ENCODE results near the gene DOCK8. TPM values are rescaled to one million over a fixed set of nuclear protein-coding genes. Genes with fewer than 3 reads are reported as not detected.
A peak's percentile ranks its signal among the peaks of the same experiment; 100 is the strongest.

DOCK8 gene
- total RNA-seq, 1 donor from 2014 or later = 0.54 TPM

GRCh38 chr9:219670-220365, 5.2 kb downstream of the DOCK8 start:
- peaks cover 25% of the 10 kb centered on the region for H3F3A ChIP-seq (ENCODE audit: low read depth)
- DNase-seq (ENCODE audit: low spot score) = no peak
- H3K4me3 ChIP-seq = no peak overlapping the region
- TF ChIP-seq CTCF (IDR thresholded peaks at IDR 0.05) = no peak
- no peak for TF ChIP-seq EZH2 (IDR thresholded peaks at IDR 0.05)
- TF ChIP-seq EZH2phosphoT487 (IDR thresholded peaks at IDR 0.05) = no peak
- no peak overlapping the region for H3K9ac ChIP-seq
- Mint-ChIP-seq H3K36me3 (no peaks in the 10 kb centered on the region), H3K27me3 (ENCODE audit: insufficient read depth, low read depth) (peaks cover 15% of the 10 kb centered on the region), H3K9me3 (no peaks in the 10 kb centered on the region), H3K4me3 (no peak overlapping the region), H3K27ac (no peak overlapping the region), H3K4me1 (peaks cover 26% of the 10 kb centered on the region)
- peaks cover 30% of the 10 kb centered on the region for H3K27me3 ChIP-seq
- no peaks in the 10 kb centered on the region for H4K20me1 ChIP-seq (ENCODE audit: low read depth)
- H3K9me3 ChIP-seq (ENCODE audit: low read depth) = no peaks in the 10 kb centered on the region
- H3K4me2 ChIP-seq = no peak overlapping the region
- no peaks in the 10 kb centered on the region for H3K36me3 ChIP-seq
- no peaks in the 10 kb centered on the region for H3K79me2 ChIP-seq (ENCODE audit: low read depth)
- peaks cover 24% of the 10 kb centered on the region for H3K4me1 ChIP-seq
- H3K27ac ChIP-seq = no peak overlapping the region
- no peak overlapping the region for H2AFZ ChIP-seq (replicated peaks)

- H3K4me3 Mint-ChIP-seq = no peak overlapping the region
- no peaks in the 10 kb centered on the region for H3K27me3 Mint-ChIP-seq (ENCODE audit: insufficient read depth, low read depth)
- TF ChIP-seq CTCF (IDR thresholded peaks at IDR 0.05) = no peak
- no peak for TF ChIP-seq EZH2 (IDR thresholded peaks at IDR 0.05)
- no peak for TF ChIP-seq EZH2phosphoT487 (IDR thresholded peaks at IDR 0.05)
- Histone ChIP-seq H3K27ac (no peak overlapping the region), H3K79me2 (ENCODE audit: low read depth) (no peaks in the 10 kb centered on the region), H3K4me3 (no peak overlapping the region), H3K9me3 (ENCODE audit: low read depth) (no peaks in the 10 kb centered on the region), H3K9ac (no peak overlapping the region), H2AFZ (replicated peaks) (no peak overlapping the region), H4K20me1 (ENCODE audit: low read depth) (no peaks in the 10 kb centered on the region), H3K36me3 (no peaks in the 10 kb centered on the region), H3K27me3 (peaks cover 6% of the 10 kb centered on the region), H3K4me2 (peak overlapping the region; percentile 28), H3F3A (ENCODE audit: low read depth) (peaks cover 16% of the 10 kb centered on the region), H3K4me1 (peaks cover 18% of the 10 kb centered on the region)
- peaks cover 15% of the 10 kb centered on the region for H3K4me1 Mint-ChIP-seq
- no peaks in the 10 kb centered on the region for H3K9me3 Mint-ChIP-seq
- no peak for DNase-seq (ENCODE audit: low spot score)
- no peaks in the 10 kb centered on the region for H3K36me3 Mint-ChIP-seq
- H3K27ac Mint-ChIP-seq = no peak overlapping the region
Observed at GRCh38 chr9:221989-222776, 7.5 kb downstream of the DOCK8 start.

GRCh38 chr9:223152-223551, 8.5 kb downstream of the DOCK8 start:
- H3K4me1 ChIP-seq = peaks cover 18% of the 10 kb centered on the region
- H3K36me3 ChIP-seq = no peaks in the 10 kb centered on the region
- Mint-ChIP-seq H3K4me1 (peaks cover 15% of the 10 kb centered on the region), H3K4me3 (no peak overlapping the region), H3K36me3 (no peaks in the 10 kb centered on the region), H3K9me3 (no peaks in the 10 kb centered on the region), H3K27ac (no peak overlapping the region), H3K27me3 (ENCODE audit: insufficient read depth, low read depth) (no peaks in the 10 kb centered on the region)
- peaks cover 4% of the 10 kb centered on the region for H3K27me3 ChIP-seq
- no peak overlapping the region for H3K27ac ChIP-seq
- H2AFZ ChIP-seq (replicated peaks) = no peak overlapping the region
- no peaks in the 10 kb centered on the region for H3K9me3 ChIP-seq (ENCODE audit: low read depth)
- no peak overlapping the region for H3K9ac ChIP-seq
- H4K20me1 ChIP-seq (ENCODE audit: low read depth) = no peaks in the 10 kb centered on the region
- peaks cover 16% of the 10 kb centered on the region for H3F3A ChIP-seq (ENCODE audit: low read depth)
- DNase-seq (ENCODE audit: low spot score) = peak; percentile 45
- no peak overlapping the region for H3K4me3 ChIP-seq
- peak overlapping the region; percentile 28 for H3K4me2 ChIP-seq
- TF ChIP-seq CTCF (IDR thresholded peaks at IDR 0.05) (no peak), EZH2 (IDR thresholded peaks at IDR 0.05) (no peak), EZH2phosphoT487 (IDR thresholded peaks at IDR 0.05) (no peak)
- H3K79me2 ChIP-seq (ENCODE audit: low read depth) = no peaks in the 10 kb centered on the region

Measured in neural progenitor cell (in vitro differentiated cells).